GM18520 (cell line): ENCODE results near the gene CHURC1.
"Not testable (repeated sequence)": the region's sequence is repeated elsewhere in the genome, so short reads cannot be mapped to it uniquely, and the experiment has no call there.

Experiments
- ATAC-seq: cut with Tn5 transposase; IDR thresholded peaks from one replicate; pipeline ENCODE4 v1.9.1; 2021; ENCODE audit not compliant: unreplicated experiment

CHURC1 gene

DNA sequence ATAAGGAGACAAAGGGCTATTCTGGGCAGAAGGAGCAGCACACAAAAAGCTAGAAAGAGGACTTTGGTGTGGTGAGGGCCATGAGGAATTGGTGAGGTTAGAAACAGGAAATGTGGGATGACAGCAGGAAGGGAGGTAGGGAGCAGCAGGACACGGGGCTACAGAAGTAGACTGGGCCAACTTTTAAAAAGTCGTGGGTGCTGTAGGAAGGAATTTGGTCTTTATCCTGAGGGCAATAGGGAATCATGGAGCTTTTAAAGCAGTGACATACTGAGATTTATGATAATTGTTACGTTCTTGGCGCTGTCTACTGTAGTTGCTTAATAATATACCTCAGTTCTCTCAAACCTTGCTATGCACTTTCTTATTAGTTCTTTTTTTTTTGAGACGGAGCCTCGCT, 8.2 kb upstream of the CHURC1 start:
- ATAC-seq = no peak

DNA sequence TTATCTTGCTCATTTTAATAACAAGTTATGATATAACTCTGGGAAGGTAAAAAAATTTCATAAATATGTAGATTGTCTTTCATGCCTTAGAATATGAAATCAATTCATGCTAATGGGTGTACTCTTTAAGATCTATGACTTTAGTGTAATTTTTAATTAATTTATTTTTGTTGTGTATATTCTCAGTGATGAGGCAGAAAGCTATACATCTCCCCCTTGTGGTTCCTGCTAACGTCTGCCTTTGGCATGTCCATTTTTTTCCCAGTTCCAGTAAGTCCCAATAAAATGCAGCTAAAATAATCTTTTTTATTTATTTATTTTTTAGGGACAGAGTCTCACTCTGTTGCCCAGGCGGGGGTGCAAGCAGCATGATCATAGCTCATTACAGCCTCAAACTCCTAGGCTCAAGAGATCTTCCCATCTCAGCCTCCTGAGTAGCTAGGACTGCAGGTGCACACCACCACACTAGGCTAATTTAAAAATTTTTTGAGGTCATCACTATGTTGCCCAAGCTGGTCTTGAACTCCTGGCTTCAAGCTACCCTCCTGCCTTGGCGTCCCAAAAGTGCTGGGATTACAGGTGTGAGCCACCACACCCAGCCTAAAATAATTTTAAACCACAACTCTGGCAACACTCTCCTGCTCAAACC, 3.3 kb upstream of the CHURC1 start:
- ATAC-seq = no peak

DNA sequence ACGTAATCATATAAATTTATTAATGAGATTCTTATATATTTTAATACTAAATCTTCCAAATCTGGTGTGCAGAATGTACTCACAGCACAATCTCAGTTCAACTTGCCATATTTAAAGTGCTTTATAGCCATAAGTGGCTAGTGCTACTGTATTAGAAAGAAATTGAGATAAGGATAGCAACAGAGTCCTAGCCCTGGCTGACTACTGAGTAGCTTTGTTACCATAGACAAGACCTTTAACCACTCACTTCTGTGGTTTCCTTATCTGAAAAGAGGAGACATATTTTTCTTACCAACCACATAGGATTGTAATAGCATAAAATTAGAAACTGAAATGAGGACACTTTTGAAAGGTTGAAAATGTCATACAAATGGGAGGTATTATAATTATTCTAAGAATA, 2.0 kb upstream of the CHURC1 start:
- ATAC-seq = no peak

GRCh38 chr14:64913477-64913876, 778 bp upstream of the CHURC1 start:
- ATAC-seq = not testable (repeated sequence)

DNA sequence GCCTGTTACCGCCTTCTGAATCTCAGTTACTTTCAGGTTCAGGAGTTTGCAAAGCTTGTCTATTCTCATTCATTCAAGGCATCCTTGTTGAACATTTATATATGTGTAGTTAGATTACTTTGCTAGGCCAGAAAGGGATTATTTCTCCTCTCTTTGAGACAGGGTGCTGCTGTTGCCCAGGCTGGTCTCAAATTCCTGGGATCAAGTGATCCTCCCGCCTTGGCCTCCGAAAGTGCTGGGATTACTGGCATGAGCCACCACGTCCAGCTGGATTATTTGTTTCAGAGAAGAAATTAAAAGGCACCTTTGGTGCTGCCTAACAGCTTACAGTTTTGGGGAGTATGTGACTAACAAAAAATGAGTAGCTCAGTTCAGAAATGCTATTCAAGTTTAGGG, 772 bp downstream of the CHURC1 start:
- no peak for ATAC-seq

DNA sequence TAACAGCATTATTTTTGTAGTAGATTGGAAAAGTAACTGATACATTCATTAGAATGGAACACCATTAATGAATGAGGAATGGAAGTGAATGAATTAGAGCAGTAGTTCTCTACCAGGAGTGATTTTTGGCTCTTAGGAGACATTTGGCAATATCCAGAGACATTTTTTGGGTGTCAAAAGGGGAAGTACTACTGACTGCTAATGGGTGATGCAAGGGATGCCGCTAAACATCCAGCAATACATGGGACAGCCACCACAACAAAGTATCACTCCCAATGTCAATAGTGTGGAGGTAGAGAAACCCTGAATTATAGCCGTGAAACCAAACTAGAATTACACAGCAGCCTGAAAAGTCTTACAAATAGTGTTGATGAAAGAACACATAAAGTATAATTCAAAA, 1.5 kb downstream of the CHURC1 start:
- ATAC-seq = no peak

DNA sequence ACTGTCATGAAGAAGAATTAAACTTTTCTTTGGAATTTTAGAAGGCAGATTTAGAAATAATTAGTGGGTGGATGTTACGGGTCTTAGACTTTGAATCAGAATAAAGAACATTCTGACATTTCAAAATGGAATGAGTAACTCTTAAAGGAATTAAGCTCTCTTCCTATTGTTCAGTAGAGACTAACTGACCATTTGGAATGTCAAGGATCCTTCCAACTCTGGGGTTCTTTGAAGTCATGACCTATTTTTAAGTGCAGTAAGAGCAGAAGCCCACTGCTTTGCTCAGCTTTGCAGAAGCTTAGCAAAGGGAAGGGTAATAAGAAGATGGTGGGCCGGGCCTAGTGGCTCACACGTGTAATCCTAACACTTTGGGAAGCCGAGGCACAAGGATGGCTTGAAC, 4.0 kb downstream of the CHURC1 start:
- ATAC-seq = no peak

DNA sequence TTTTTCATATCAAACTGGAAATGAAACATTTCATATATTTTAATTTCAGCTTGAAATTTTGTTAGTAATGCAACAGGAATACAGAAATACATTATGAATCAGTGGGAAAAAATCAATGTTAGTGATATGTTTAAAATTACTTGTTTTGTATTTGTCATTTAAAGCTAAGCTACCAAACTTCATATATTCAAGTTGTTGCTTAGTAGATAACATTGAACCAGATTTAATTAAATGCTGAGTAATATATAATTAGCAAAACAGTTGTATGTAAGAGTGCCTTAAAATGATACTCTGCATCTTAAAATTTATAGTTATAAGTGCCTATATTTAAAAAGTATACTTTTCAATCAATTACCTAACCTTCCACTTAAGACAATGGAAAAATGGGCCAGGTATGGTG, 5.0 kb downstream of the CHURC1 start:
- ATAC-seq = no peak

DNA sequence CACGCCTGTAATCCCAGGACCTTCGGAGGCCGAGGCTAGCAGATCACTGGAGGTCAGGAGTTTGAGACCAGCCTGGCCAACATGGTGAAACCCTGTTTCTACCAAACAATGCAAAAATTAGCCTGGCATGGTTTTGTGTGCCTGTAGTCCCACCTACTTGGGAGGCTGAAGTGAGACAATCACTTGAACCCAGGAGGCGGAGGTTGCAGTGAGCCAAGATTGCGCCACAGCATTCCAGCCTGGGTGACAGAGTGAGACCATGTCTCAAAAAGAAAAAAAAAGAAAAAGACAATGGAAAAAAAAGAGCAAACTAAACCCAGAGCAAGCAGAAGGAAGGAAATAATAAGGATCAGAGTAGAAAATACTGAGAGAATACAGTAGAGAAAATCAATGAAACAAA, 5.4 kb downstream of the CHURC1 start:
- no peak for ATAC-seq

DNA sequence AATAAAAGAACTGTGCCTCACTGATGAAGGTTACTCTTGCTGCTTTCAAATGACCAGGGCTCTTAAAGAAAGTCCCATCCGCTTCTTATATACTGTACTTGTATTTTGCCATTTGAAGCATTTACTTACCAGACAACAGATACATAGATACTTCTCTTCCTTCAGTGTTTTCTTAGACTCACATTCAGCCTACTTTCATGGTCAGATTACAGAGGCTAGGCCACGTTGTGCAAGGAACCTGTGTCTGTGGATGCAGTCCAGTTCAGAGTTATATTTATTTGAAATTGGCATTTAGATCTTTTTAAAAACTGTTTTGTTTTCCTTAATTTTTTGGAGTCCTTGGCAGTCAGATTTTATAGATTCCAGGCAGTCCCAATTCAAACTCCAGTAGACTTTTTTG, 6.2 kb downstream of the CHURC1 start:
- no peak for ATAC-seq

- ATAC-seq = no peak
These were observed 8.8 kb downstream of the CHURC1 start for GRCh38 chr14:64923015-64923414.

DNA sequence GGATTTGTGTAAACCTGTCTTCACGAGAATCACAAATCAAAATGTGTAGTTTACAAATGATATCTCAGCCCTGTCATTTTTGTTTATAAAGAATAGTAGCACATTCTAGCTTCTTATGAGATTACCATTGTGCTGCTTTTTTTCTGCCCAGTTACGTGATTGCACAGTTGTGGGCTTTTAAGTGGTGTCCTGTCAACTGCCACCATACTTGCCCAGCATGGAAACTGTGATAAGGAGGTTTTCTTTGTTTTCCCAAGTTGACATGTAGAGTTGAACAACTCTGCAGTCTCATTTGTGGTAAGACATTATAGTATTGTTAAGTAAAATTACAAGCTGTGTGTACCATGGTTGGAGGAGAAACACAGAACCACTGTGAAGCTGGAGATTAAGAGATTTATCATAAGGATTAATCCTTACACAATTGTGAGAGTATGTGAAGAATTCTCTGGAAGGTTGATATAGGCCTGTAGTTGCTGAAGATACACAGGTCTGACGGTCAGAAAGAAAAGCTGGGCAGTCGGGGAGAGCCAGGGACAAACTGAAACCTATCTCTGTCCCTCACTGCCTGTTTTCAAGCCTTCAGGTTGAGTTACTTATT, 12.2 kb downstream of the CHURC1 start:
- no peak for ATAC-seq

DNA sequence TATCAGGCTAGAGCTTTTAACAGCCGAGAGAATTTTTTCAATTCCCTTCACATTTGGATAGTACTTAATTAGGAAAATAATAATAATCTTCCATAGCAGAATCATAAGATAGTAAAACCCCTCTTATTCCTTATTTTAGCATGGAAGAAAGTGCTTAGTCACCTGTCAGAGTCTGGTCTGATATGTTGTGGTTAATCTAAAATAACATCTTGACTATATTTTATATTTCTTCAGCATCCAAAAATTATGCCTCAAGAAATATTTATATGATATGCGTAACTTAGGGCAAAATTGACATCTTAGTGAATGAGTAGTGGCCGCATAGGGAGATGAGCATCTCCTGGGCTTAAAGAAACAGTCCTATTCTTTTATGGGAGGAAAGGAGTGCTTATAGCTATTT, 12.8 kb downstream of the CHURC1 start:
- ATAC-seq = no peak

GRCh38 chr14:64928239-64929013, 14.2 kb downstream of the CHURC1 start:
- ATAC-seq = no peak

DNA sequence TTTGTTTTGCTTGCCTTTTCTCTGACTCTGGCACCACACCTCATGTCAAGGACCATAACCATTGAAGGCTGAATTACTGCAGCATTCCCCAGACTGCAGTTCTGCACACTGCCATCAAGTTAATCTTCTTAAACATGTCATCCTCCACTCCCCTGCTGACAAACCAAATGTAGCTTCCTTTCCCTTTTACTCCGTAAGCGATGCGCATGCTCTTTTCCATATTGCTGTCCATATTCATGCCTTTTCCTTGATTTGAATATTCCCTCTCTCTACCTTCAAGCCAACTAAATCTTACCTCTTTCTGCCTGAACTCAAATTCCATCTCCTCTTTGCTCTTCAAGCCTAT, 14.7 kb downstream of the CHURC1 start:
- no peak for ATAC-seq

DNA sequence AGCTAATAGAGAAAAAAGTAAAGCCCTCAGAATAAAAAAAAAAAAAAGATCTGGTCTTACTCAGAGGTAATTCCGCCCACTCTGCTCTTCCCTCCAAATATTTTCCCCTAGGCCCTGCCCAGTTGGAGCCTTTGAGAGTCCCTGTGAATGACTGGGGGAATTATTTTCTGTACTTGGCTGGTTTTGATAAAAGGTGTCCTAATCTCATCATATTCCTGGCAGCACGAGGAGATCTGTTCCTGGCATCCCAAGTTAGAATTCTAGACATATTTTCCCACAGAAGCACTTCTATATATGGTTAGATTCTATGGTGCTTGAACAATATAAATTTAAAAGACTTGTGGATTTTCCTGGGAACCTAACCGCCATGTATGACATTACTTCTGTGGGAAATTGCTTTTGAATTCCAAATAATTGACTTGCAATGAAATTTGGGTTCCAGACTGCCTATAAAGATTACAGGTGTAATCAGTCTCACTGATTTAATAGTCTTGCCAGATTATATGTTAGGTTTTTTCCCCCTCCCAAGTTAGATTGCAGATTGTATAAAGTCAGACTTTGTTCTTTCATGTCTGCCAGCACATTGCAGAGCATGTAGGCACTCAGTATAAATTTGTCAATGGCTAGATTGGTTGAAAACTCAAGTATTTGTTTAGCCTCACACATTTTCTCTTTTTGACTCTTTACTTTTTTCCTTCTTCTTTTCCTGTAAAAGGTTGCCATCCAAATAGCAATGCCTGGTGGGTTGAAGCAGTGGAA, 16.0 kb downstream of the CHURC1 start:
- ATAC-seq = no peak

DNA sequence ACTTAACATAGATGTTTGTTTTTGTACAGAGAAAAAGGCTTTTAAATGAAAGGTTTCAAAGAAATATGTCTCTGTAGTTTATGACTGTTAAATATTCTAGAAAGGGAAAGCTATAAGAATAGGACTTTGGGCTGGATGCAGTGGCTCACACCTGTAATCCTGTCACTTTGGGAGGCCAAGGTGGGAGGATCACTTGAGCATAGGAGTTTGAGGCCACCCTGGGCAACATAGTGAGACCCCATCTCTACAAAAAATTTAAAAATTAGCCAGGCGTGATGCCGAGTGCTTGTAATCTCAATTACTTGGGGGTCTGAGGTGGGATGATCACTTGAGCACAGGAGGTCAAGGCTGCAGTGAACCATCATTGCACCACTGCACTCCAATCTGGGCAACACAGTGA, 16.9 kb downstream of the CHURC1 start:
- no peak for ATAC-seq

DNA sequence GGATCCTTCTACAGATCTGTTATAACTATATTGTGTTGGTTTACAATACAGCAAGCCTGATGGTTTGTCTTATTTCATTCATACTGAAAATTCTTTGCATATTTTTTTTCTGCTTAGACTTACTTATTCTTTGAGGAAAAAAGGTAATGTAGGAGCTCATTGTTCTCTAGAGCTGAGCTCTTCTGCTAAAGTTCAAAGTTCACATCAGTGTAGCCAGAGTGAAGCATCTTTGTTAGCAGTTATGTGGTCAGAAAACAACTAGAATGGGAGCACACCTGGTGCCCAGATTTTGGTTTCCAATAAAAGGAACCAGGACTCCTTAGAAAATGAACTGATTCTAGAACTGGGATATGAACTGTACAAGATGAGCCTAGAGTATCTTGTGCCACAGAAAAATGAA, 18.0 kb downstream of the CHURC1 start:
- no peak for ATAC-seq

- ATAC-seq = no peak
These were observed 20.2 kb downstream of the CHURC1 start for GRCh38 chr14:64934338-64934929.

- no peak for ATAC-seq
These were observed 21.3 kb downstream of the CHURC1 start for GRCh38 chr14:64935508-64935907.

GRCh38 chr14:64937171-64937820, 23.0 kb downstream of the CHURC1 start:
- ATAC-seq = no peak
